ENCODE results near the gene ISG20L2.

ISG20L2 gene

GRCh38 chr1:156733989-156734584 is 5.5 kb upstream of the ISG20L2 start:
- no peak for TF ChIP-seq CTCF (IDR thresholded peaks at IDR 0.05; ENCODE audit: extremely low read depth, insufficient read depth, missing control alignments)
- in situ Hi-C loops (cut with MboI; ENCODE audit: low pct_unique_long_range_greater_than_20kb, low sequenced_read_pairs, unreplicated experiment): no loop called here

GRCh38 chr1:156727926-156728598 is 504 bp downstream of the ISG20L2 start, which contains the start of gene METTL25B:
TSS of gene METTL25B (plus strand) at chr1:156728469. CDS start at chr1:156729105, 636 bp downstream.
- TF ChIP-seq CTCF (IDR thresholded peaks at IDR 0.05; ENCODE audit: extremely low read depth, insufficient read depth, missing control alignments): no peak
- peak; percentile 87 for DNase-seq (ENCODE audit: low spot score)
- in situ Hi-C loops (cut with MboI; ENCODE audit: low pct_unique_long_range_greater_than_20kb, low sequenced_read_pairs, unreplicated experiment): no loop called here

More at GRCh38 chr1:156733989-156734584, 5.5 kb upstream of the ISG20L2 start:
- DNase-seq (ENCODE audit: low spot score): no peak

- no peak for TF ChIP-seq CTCF (IDR thresholded peaks at IDR 0.05; ENCODE audit: extremely low read depth, insufficient read depth, missing control alignments)
- in situ Hi-C loops (cut with MboI; ENCODE audit: low pct_unique_long_range_greater_than_20kb, low sequenced_read_pairs, unreplicated experiment): no loop called here
- no peak for DNase-seq (ENCODE audit: low spot score)
Measured at GRCh38 chr1:156727492-156727891, 1.1 kb downstream of the ISG20L2 start.

GRCh38 chr1:156726549-156727226 is 1.9 kb downstream of the ISG20L2 start:
- peak; percentile 73 for DNase-seq (ENCODE audit: low spot score)
- peak; percentile 71 for TF ChIP-seq CTCF (IDR thresholded peaks at IDR 0.05; ENCODE audit: extremely low read depth, insufficient read depth, missing control alignments)
- in situ Hi-C loops (cut with MboI; ENCODE audit: low pct_unique_long_range_greater_than_20kb, low sequenced_read_pairs, unreplicated experiment): no loop called here

GRCh38 chr1:156725683-156726280 is 2.8 kb downstream of the ISG20L2 start:
- DNase-seq (ENCODE audit: low spot score): peak; percentile 85
- peak; percentile 96 for TF ChIP-seq CTCF (IDR thresholded peaks at IDR 0.05; ENCODE audit: extremely low read depth, insufficient read depth, missing control alignments)
- in situ Hi-C loops (cut with MboI; ENCODE audit: low pct_unique_long_range_greater_than_20kb, low sequenced_read_pairs, unreplicated experiment): no loop called here

GRCh38 chr1:156721535-156721934 is 7.0 kb downstream of the ISG20L2 start:
- DNase-seq (ENCODE audit: low spot score): no peak
- in situ Hi-C loops (cut with MboI; ENCODE audit: low pct_unique_long_range_greater_than_20kb, low sequenced_read_pairs, unreplicated experiment): loop anchor here (25.0 kb wide), 1 partner anchor 141 kb away; the partner anchor contains the start of genes INSRR and NTRK1
- no peak for TF ChIP-seq CTCF (IDR thresholded peaks at IDR 0.05; ENCODE audit: extremely low read depth, insufficient read depth, missing control alignments)

All from GM13977 (cell line).